ENCODE measurements around the gene RERE.

DNA sequence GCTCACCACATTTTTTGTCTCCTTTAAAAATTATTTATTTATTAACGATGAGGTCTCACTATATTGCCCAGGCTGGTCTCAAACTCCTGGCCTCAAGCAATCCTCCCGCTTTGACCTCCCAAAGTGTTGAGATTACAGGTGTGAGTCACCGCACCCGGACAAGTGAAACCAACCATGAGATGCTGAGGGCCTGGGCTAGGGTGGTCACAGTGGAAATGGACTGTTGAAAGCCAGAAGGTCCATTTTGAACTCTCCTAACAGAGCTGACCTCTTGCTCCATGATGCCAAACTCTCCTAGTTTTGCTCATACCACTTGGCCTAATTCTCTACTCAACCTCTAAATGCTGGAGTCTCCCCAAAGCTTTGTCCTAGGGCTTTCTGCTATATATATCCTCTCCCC lies 390.4 kb downstream of the RERE start:
- TF ChIP-seq, protein P1, sequence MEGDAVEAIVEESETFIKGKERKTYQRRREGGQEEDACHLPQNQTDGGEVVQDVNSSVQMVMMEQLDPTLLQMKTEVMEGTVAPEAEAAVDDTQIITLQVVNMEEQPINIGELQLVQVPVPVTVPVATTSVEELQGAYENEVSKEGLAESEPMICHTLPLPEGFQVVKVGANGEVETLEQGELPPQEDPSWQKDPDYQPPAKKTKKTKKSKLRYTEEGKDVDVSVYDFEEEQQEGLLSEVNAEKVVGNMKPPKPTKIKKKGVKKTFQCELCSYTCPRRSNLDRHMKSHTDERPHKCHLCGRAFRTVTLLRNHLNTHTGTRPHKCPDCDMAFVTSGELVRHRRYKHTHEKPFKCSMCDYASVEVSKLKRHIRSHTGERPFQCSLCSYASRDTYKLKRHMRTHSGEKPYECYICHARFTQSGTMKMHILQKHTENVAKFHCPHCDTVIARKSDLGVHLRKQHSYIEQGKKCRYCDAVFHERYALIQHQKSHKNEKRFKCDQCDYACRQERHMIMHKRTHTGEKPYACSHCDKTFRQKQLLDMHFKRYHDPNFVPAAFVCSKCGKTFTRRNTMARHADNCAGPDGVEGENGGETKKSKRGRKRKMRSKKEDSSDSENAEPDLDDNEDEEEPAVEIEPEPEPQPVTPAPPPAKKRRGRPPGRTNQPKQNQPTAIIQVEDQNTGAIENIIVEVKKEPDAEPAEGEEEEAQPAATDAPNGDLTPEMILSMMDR (tag by site-specific recombination; IDR thresholded peaks at IDR 0.05) = no peak
- no peak for TF ChIP-seq ZSCAN30 (tag by site-specific recombination; IDR thresholded peaks at IDR 0.05)
- no peak for TF ChIP-seq ZXDB (tag by site-specific recombination; IDR thresholded peaks at IDR 0.05)
- TF ChIP-seq ELK4 (IDR thresholded peaks at IDR 0.05; ENCODE audit: borderline replicate concordance, low read depth, low read length) = no peak

Measured in HEK293 (cell line).